HG02970 (cell line): Measurements from ENCODE around the gene HSFX3.
"Not testable (repeated sequence)": the region's sequence is repeated elsewhere in the genome, so short reads cannot be mapped to it uniquely, and the experiment has no call there.

Source experiments
- ATAC-seq: cut with Tn5 transposase; IDR thresholded peaks from one replicate; pipeline ENCODE4 v1.9.1; 2021; ENCODE audit warnings: mild to moderate bottlenecking, moderate library complexity, moderate number of reproducible peaks; ENCODE audit not compliant: unreplicated experiment, low FRiP score

Gene HSFX3, protein sequence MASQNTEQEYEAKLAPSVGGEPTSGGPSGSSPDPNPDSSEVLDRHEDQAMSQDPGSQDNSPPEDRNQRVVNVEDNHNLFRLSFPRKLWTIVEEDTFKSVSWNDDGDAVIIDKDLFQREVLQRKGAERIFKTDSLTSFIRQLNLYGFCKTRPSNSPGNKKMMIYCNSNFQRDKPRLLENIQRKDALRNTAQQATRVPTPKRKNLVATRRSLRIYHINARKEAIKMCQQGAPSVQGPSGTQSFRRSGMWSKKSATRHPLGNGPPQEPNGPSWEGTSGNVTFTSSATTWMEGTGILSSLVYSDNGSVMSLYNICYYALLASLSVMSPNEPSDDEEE

DNA sequence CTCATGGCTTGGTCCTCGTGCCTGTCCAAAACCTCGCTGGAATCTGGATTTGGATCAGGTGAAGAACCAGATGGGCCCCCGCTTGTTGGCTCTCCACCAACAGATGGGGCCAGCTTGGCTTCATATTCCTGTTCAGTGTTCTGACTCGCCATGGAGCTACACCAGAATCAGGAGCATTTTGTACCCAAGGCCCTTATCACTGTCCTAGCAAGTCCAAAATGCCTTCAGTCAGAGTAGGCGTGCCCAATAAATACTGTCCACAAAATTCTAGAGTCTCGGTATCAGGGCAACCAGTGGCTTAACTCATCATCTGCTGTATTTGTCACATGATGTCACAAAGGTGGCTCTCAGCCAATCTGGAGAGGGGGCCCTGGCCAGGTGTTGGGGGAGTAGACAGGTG, at the start of gene HSFX3:
TSS of gene HSFX3 (minus strand) at position 224 of the 400 bp plus-strand sequence. CDS start at position 152, 72 bp downstream.
- ATAC-seq, result not testable (repeated sequence)

- ATAC-seq, result not testable (repeated sequence)
These were observed 48.9 kb upstream of the HSFX3 start for GRCh38 chrX:149598603-149599002.

DNA sequence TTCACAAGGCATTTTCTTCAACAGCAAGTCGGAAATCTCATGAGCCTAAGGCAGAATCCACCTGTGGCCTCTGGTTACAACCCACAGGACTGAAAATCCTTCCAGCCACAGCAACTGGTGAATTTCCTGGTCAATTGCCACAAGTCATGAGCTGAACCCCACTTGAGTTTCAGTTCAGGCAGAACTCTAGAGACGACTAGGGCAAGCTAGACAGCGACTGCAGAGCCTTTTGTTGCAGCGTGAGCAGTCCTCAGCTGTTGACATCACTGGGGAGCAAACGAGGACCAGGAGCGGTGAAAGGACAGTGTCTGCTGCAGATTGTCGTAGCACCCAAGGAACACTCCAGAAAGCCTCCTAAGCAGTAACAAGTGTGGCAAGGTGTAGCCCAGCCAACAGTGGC, 46.2 kb upstream of the HSFX3 start:
- not testable (repeated sequence) for ATAC-seq

DNA sequence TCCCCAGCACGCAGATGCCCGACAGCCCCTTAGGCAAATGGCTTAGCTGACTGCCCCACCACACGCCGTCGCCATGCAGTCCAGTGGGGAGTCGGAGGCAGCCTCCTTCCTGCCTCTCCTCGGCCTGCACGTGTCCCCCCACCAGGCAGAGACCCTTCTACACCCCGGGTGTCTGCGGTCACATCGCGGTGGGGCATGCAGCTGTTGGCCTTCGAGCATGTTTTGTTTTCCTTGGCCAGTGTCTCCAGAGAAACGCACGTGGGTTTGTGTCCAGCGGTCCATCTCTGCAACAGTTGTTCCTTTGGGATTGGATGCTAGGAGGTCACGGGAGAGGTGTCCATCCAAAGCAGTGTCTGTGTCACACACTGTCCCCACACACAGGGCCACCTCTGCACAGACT, 45.5 kb upstream of the HSFX3 start, which contains the start of gene HSFX2:
TSS of gene HSFX2 (minus strand) at position 101 of the 400 bp plus-strand sequence. CDS start 614 bp downstream, outside the sequence.
- ATAC-seq, result not testable (repeated sequence)

DNA sequence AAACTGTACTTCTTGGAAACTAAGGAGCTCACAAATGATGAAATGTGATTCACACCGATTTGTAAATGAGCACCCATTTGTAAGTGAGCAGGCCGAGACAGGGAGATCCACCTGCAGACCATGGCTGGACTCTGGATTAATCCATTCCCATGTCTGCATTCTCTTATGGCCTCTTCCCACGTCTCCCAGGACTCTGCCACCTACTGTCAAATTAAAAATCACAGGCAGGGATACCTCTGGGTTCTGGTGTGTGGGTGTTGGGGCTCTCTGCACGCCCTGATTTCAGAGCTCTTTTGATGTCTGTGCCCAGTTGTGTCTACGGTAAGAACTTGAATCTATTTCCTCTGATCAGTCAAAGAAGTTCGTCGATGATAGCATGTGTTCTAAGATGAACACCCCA, 41.3 kb upstream of the HSFX3 start:
- not testable (repeated sequence) for ATAC-seq

- ATAC-seq, result not testable (repeated sequence)
These were observed 37.6 kb upstream of the HSFX3 start, which contains the start of gene MAGEA9B for GRCh38 chrX:149587359-149587758. Gene MAGEA9B (minus strand): TSS chrX:149587459. CDS start chrX:149583179, 4,280 bp downstream.

DNA sequence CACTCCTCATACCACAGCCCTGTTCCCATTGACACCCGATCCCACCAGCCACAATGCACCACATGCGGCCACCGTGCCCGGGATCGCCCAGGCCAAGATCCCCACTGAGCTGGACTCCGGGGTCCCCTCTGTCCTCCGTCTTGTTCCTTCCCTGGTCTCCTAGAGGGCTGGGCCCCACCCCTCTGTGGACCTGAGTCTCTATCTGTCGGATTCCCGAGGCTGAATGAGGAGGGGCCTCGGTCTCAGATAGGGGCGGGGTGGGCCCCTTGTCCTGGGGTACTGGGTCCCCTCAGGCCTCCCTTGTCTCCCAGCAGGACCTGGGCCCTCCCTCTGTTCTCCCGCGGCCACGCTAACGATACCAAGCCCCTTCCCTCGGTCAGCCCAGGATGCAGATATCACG, 35.9 kb upstream of the HSFX3 start:
- ATAC-seq, result not testable (repeated sequence)

- peak; percentile 92 for ATAC-seq
These were observed 23.7 kb upstream of the HSFX3 start for GRCh38 chrX:149573456-149573855.

- no peak for ATAC-seq
These were observed 23.0 kb upstream of the HSFX3 start for GRCh38 chrX:149572743-149573142.

- ATAC-seq, result no peak
These were observed 22.0 kb upstream of the HSFX3 start for GRCh38 chrX:149571770-149572169.

GRCh38 chrX:149570668-149571067, 20.9 kb upstream of the HSFX3 start:
- ATAC-seq, result no peak

- ATAC-seq, result no peak
These were observed 20.0 kb upstream of the HSFX3 start for GRCh38 chrX:149569770-149570169.

DNA sequence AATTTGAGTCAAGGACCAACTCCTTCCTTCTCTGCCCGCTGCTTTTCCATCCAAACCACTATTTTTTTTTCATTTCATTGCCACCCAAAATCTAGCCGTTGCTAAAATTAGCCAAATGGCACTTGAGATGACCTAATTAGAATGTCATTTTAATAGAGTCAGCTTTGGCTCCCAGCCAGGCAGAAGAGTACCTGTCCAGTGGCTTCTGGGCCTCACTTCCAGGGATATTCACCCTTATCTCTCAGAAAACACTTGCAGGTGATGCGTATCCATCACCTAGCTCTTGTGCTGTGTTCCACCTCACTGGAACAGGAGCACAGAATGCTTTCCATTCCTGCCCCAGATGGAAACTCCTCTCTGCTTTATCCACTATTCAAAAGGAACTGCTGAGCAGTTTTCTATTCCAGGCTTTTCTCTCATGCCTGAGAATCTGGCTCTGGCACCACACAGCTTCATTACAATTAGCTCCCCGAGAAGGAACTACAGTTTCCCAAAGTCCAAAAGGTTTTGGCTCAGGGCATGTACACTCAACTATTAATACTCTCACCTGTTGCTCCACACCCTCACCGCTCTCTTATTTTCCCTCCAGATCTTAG, 19.1 kb upstream of the HSFX3 start:
- no peak for ATAC-seq

- no peak for ATAC-seq
These were observed 18.1 kb upstream of the HSFX3 start for GRCh38 chrX:149567621-149568417.

DNA sequence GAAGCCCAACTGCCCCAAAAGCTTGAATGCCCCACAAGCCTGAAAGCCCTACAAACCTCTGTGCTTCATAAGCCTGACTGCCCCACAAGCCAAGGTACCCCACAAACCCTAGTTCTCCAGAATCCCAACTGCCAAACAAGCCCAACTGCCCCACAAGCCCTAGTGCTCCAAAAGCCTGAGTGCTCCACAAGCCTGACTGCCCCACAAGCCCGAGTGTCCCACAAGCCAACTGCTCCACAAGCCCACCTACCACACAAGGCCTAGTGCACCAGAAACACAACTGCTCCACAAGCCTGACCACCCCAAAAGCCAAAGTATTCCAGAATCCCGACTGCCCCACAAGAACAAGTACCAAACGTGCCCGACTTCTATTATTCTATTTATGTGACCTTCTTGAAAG, 13.6 kb upstream of the HSFX3 start:
- no peak for ATAC-seq

DNA sequence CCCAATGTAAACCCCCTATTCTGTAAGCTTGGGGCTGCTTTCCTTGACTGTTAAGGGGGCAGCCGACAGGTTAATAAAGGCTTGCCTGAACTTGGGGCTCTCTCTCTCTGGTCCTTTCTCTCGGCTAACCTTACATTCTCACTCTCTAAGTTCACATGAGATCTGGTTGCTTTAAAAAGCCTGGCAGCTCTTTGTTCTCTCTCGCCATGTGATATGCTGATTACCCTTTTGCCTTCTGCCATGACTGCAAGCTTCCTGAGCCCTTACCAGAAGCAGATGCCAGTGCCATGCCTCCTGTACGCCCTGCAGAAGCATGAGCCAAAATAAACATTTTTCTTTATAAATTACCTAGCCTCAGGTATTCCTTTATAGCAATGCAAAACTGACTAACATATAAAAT, 5.5 kb upstream of the HSFX3 start:
- not testable (repeated sequence) for ATAC-seq

- not testable (repeated sequence) for ATAC-seq
These were observed 2.2 kb upstream of the HSFX3 start for GRCh38 chrX:149551939-149552248.

DNA sequence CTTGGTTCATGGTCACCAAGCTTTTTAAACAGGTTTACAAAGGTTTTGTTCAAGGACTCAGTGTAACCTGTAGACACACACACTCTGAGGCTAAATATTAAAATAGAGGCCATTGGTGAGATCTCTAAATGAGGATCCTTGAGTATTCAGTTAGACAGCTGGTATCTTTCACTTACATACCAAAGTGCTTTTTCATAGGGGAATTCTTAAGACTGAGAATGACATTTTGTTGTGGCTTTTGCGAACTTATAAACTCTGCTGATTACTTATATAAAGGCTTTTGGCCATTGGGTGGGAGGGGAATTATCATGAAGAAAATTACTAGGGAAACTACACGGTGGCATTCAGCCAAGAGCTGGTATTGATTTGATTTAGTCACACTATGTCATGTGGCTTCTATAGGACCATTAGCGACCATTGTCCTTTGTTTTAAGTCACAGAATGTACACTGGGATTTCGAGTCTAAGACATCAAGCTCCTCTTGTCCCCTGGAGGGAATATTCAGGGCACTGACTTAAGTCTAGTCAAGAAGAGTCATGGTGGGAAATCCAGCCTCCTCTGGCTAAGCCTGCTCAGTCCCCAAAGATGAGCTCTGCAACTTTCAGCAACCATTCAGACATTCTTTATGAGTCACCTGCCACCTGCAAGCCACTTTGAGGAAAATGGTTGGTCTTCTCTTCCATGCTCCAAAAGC, 1.7 kb upstream of the HSFX3 start:
- not testable (repeated sequence) for ATAC-seq

DNA sequence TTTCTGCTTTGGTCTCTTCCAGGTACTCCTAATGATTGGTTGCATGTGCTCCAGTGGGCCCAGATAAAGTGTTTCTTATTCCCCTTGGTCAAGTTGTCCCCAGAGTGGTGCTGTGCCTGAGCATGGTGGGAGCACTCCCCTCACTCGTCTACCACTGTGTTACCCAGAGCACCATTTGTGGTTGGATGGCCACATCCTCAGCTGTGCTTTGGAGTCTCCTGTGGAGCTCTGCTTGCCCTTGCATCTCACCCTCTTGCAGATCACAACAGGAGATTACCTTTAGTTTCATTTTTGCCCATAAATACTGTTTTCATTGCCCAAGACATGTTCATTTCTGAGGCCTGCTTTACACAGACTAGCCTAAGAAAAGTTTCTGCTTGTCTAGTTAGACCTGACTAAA, 730 bp upstream of the HSFX3 start:
- not testable (repeated sequence) for ATAC-seq

DNA sequence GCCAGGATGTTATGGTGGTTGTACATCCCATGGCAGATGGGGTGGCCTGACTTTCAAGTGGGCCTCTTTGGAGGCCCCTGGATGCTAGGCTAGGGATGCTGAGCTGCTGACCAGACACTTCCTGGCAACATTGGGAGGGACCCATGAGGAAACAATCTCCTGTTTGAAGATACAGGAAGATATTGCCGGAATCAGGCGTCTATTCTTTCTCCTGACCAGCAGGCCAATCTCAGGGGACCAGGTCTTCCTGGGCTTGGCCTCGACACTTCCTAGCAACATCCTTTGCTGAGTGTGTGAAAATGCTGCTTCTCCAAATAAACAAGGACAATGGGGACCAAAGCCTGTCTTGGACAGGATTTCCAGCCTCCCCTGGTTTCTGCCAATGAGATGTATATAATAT, 1.9 kb downstream of the HSFX3 start:
- ATAC-seq, result not testable (repeated sequence)
